ENCODE measurements around the gene SMAD7. TPM values are rescaled to one million over a fixed set of nuclear protein-coding genes. Genes with fewer than 3 reads are reported as not detected.
"Not testable (repeated sequence)": the region's sequence is repeated elsewhere in the genome, so short reads cannot be mapped to it uniquely, and the experiment has no call there.

The SMAD7 gene
- total and polyA plus RNA-seq, 9 donors, result 10.7 to 36.5 (median 13.7) TPM

DNA sequence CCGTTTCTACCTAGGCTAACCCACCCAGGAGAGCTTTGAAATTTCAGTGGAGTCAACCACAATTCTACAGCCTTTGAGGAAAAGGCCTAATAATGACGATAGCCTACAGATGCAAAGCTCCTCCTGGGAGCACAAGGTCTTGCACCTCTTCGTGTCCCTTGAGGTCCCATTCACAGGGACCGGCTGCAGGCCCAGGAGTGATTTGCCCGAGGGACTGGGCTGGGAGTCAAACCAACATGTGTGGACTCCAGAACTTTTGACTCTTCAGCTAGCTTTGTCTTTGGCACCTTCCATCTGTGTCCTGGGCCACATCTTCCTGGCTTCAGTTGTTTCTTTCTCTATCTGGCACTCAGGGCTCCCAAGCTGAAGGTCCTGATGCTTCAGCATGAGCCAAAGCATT, 76.5 kb downstream of the SMAD7 start:
- no peaks in the 10 kb centered on the region for H3K36me3 ChIP-seq
- H3K27ac ChIP-seq, result no peak overlapping the region
- no peaks in the 10 kb centered on the region for H3K27me3 ChIP-seq
- 84 to 90% (median 86%) methylated on average over 5 of the region's 5 CpGs for WGBS, 3 donors
- TF ChIP-seq, protein P1, sequence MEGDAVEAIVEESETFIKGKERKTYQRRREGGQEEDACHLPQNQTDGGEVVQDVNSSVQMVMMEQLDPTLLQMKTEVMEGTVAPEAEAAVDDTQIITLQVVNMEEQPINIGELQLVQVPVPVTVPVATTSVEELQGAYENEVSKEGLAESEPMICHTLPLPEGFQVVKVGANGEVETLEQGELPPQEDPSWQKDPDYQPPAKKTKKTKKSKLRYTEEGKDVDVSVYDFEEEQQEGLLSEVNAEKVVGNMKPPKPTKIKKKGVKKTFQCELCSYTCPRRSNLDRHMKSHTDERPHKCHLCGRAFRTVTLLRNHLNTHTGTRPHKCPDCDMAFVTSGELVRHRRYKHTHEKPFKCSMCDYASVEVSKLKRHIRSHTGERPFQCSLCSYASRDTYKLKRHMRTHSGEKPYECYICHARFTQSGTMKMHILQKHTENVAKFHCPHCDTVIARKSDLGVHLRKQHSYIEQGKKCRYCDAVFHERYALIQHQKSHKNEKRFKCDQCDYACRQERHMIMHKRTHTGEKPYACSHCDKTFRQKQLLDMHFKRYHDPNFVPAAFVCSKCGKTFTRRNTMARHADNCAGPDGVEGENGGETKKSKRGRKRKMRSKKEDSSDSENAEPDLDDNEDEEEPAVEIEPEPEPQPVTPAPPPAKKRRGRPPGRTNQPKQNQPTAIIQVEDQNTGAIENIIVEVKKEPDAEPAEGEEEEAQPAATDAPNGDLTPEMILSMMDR (IDR thresholded peaks at IDR 0.05), result no peak
- TF ChIP-seq POLR2A (IDR thresholded peaks at IDR 0.05), result no peak
- no peak for TF ChIP-seq EP300 (IDR thresholded peaks at IDR 0.05)
- no peaks in the 10 kb centered on the region for H3K9me3 ChIP-seq
- no peak for DNase-seq
- H3K4me1 ChIP-seq (ENCODE audit: insufficient read depth), result no peaks in the 10 kb centered on the region
- no peak overlapping the region for H3K4me3 ChIP-seq
- intact Hi-C loops (cut with DNase I), result no loop called here

DNA sequence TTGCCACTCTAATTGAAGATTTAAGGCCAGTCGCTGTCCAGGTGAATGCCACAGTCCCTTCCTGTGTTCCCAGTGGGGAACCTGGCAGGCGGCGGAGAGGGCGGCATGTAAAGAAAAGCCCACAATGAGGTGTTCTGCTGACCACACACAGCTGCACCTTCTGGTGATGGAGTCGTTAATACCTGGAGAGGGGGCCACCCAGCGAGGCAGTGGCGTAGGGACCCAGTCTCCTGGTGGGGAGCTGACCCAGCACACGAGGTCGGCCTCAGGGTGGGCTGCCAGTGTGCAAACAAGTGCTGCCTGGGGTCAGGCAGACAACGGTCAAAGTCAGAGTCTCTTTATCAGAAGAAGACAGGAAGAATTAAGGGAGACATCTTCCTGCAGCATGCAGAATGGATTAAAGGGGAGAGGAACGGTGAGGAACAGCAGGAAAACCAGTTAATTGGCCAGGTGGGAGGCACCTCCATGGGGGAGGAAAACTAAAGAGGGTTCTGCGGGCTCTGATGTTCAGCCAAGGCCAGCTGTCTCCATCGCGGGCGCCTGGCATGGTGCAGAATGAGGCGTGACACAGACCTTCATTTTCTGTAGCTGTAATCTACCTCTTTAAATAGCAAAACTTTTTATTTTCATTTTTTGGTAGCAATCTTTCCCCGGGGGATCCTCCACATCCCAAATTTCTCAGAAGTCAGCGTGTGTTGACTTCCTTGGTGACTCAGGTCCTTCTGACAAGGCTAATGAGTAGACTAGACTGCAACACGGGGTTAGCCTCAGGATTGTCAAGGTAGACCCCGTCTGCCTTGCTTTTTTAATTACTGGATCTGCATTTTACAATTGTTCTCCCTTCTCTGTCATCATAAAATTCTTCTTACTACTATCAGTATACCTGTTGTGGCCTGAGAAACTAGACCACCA, 78.3 kb downstream of the SMAD7 start:
- no peaks in the 10 kb centered on the region for H3K4me1 ChIP-seq (ENCODE audit: insufficient read depth)
- no peak for DNase-seq
- H3K36me3 ChIP-seq, result no peaks in the 10 kb centered on the region
- 51 to 65% (median 51%) methylated on average over 20 of the region's 20 CpGs for WGBS, 3 donors
- no peak overlapping the region for H3K27ac ChIP-seq
- intact Hi-C loops (cut with DNase I), result no loop called here
- H3K9me3 ChIP-seq, result no peaks in the 10 kb centered on the region
- TF ChIP-seq EP300 (IDR thresholded peaks at IDR 0.05) (no peak), POLR2A (IDR thresholded peaks at IDR 0.05) (no peak)
- TF ChIP-seq, protein P1 (IDR thresholded peaks at IDR 0.05), result no peak
- no peak overlapping the region for H3K4me3 ChIP-seq
- H3K27me3 ChIP-seq, result no peaks in the 10 kb centered on the region

DNA sequence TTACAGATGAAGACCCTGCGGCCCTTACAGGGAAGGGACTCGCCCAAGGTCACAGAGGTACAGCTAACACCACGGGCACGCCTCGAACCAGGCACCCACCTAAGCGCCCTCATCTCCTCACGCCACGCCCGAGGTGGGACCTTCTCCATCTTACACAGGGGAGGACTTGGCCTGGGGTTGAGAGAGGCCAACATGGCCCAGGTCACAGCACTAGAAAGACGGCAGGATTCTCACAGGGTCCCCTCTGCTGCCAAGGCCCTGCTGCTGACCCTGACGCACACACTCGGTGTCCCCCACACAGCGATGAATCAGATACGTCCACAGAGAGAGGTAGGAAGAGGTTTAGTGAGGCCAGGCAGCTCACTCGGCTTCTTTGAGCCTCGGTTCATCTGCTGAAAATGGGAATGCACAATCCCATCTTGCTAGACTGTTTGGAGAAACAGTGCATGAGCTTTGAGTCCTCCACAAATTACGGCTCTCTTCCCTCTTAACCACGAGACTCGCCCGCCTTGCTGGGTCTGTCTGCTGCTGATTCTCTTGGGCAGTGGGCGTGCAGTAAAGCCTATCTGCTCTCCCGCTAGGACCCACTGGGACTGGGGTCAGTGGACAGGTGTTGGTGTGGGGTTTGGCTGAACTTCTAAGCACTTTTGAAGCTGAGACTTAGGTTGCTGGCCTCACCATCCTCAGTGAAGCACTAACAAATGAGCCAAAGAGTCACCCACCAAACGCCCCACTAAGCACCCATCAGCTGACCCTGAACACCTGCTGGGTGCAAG, 79.2 kb downstream of the SMAD7 start:
- intact Hi-C loops (cut with DNase I), result no loop called here
- Histone ChIP-seq H3K27ac (no peak overlapping the region), H3K27me3 (no peaks in the 10 kb centered on the region), H3K36me3 (no peaks in the 10 kb centered on the region), H3K4me1 (ENCODE audit: insufficient read depth) (peaks cover 2% of the 10 kb centered on the region), H3K9me3 (no peaks in the 10 kb centered on the region), H3K4me3 (no peak overlapping the region)
- no peak for DNase-seq
- no peak for TF ChIP-seq POLR2A (IDR thresholded peaks at IDR 0.05)
- TF ChIP-seq, protein P1 (IDR thresholded peaks at IDR 0.05), result no peak
- no peak for TF ChIP-seq EP300 (IDR thresholded peaks at IDR 0.05)
- WGBS, 3 donors, result 93 to 97% (median 94%) methylated on average over 21 to 23 of the region's 23 CpGs

DNA sequence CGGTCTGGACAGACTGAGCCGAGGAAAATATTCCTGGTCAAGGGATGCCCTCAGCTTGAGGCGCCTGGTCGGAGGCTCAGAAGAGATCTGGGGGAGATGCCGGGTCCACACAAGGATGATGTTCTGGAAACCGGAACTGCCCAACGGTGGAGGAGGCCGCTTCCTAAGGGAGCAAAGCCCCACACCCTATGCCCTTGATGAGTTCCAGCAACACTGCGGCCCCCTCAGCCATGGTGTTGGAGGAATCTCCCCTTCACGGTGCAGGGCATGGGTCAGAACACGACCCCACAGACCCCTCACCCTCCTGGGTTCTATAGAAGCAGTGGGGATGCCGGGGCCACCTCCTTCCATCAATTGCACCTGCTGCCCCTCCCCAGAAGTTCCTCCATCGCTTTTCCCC, 79.8 kb downstream of the SMAD7 start:
- H3K4me3 ChIP-seq; H3K27ac ChIP-seq; H3K27me3 ChIP-seq; intact Hi-C loops (cut with DNase I); DNase-seq; H3K4me1 ChIP-seq (ENCODE audit: insufficient read depth); H3K9me3 ChIP-seq; H3K36me3 ChIP-seq: not testable (repeated sequence)
- WGBS, 3 donors, result 86 to 89% (median 88%) methylated on average over 13 of the region's 13 CpGs

All from ovary (tissue), 9 donors.